ACC112 (cell line): Measurements from ENCODE around the gene GASK1A.
A peak's percentile ranks its signal among the peaks of the same experiment; 100 is the strongest.

Experiments used
- H2AFZ ChIP-seq: fragments of 200-600 bp; sonication (generic); one replicate; pipeline ENCODE4 v1.6.0; 2017; ENCODE audit warnings: antibody characterized with exemption, low read length; ENCODE audit not compliant: unreplicated experiment
- H3K27ac ChIP-seq: fragments of 200-600 bp; sonication (generic); 2 replicates; pipeline ENCODE4 v1.5.1; 2014; ENCODE audit warnings: low read depth, mild to moderate bottlenecking, antibody characterized with exemption, low read length, moderate library complexity
- H3K27me3 ChIP-seq: fragments of 200-600 bp; sonication (generic); 2 replicates; pipeline ENCODE4 v1.6.1; 2014; ENCODE audit warnings: mild to moderate bottlenecking, antibody characterized with exemption, low read length, moderate library complexity, mixed read lengths; ENCODE audit not compliant: insufficient read depth
- H3K36me3 ChIP-seq: fragments of 200-600 bp; sonication (generic); 2 replicates; pipeline ENCODE4 v1.6.1; 2016; ENCODE audit warnings: mild to moderate bottlenecking, antibody characterized with exemption, low read length, moderate library complexity, mixed read lengths; ENCODE audit not compliant: insufficient read depth
- H3K4me1 ChIP-seq: fragments of 200-600 bp; sonication (generic); one replicate; pipeline ENCODE4 v1.6.1; 2016; ENCODE audit warnings: low read length, mixed read lengths; ENCODE audit not compliant: insufficient read depth, unreplicated experiment, control insufficient read depth
- H3K4me3 ChIP-seq: fragments of 200-600 bp; sonication (generic); 2 replicates; pipeline ENCODE4 v1.5.1; 2014; ENCODE audit warnings: mild to moderate bottlenecking, low read depth, low read length
- H3K79me2 ChIP-seq: fragments of 200-600 bp; sonication (generic); one replicate; pipeline ENCODE4 v1.6.0; 2016; ENCODE audit warnings: low read length; ENCODE audit not compliant: control insufficient read depth, unreplicated experiment, insufficient read depth

The GASK1A gene

GRCh38 chr3:43097400-43098080, 118.4 kb downstream of the GASK1A start:
- Histone ChIP-seq H3K4me3 (no peak overlapping the region), H3K79me2 (no peaks in the 10 kb centered on the region), H3K27ac (no peak overlapping the region), H3K36me3 (no peaks in the 10 kb centered on the region), H3K4me1 (no peaks in the 10 kb centered on the region), H3K27me3 (no peaks in the 10 kb centered on the region), H2AFZ (no peak overlapping the region)

DNA sequence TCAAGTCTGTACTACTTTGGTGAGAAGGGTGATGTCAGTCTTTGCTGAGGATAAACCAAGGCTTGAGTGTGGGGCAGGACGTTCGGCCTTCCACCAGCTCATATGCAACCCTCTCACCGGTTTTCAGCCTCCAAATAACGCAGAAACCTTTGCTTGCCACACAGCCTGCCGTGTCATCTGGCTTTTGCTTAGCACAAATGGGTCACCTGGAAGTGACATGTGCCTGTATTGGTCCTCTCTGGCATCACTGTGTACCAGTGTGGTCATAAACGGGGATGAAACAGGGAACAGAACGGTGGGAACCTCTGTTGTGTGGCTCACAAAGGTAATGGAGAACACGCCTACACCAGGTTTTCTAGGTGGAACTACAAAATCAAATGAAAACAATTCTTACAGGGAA, 119.7 kb downstream of the GASK1A start:
- no peaks in the 10 kb centered on the region for H3K36me3 ChIP-seq
- H3K4me3 ChIP-seq = no peak overlapping the region
- H3K79me2 ChIP-seq = no peaks in the 10 kb centered on the region
- H3K27me3 ChIP-seq = no peaks in the 10 kb centered on the region
- no peaks in the 10 kb centered on the region for H3K4me1 ChIP-seq
- H2AFZ ChIP-seq = no peak overlapping the region
- no peak overlapping the region for H3K27ac ChIP-seq

- Histone ChIP-seq H3K4me1 (peaks cover 3% of the 10 kb centered on the region), H3K27ac (no peak overlapping the region), H3K4me3 (no peak overlapping the region), H3K36me3 (no peaks in the 10 kb centered on the region), H3K79me2 (peaks cover 5% of the 10 kb centered on the region), H3K27me3 (no peaks in the 10 kb centered on the region), H2AFZ (no peak overlapping the region)
These were observed 123.8 kb downstream of the GASK1A start for GRCh38 chr3:43102773-43103480.

GRCh38 chr3:43104039-43104438, 124.9 kb downstream of the GASK1A start:
- Histone ChIP-seq H3K79me2 (peaks cover 5% of the 10 kb centered on the region), H3K4me1 (peaks cover 3% of the 10 kb centered on the region), H3K27me3 (no peaks in the 10 kb centered on the region), H3K4me3 (no peak overlapping the region), H2AFZ (no peak overlapping the region), H3K27ac (no peak overlapping the region), H3K36me3 (no peaks in the 10 kb centered on the region)

GRCh38 chr3:43104660-43105595, 125.8 kb downstream of the GASK1A start:
- Histone ChIP-seq H3K79me2 (peaks cover 5% of the 10 kb centered on the region), H3K36me3 (no peaks in the 10 kb centered on the region), H3K27me3 (no peaks in the 10 kb centered on the region), H3K27ac (no peak overlapping the region), H3K4me1 (peaks cover 3% of the 10 kb centered on the region), H3K4me3 (peak overlapping the region; percentile 99), H2AFZ (peak overlapping the region; percentile 5)

GRCh38 chr3:43105596-43106292, 126.6 kb downstream of the GASK1A start, which contains the start of gene POMGNT2:
POMGNT2 (minus strand) TSS chr3:43106079; CDS start chr3:43081431, 24,648 bp downstream.
- peaks cover 5% of the 10 kb centered on the region for H3K79me2 ChIP-seq
- peak within 1 kb of the TSS; percentile 99 for H3K4me3 ChIP-seq
- no peaks in the 10 kb centered on the region for H3K36me3 ChIP-seq
- no peak within 1 kb of the TSS for H3K27ac ChIP-seq
- H3K4me1 ChIP-seq = peaks cover 3% of the 10 kb centered on the region
- no peaks in the 10 kb centered on the region for H3K27me3 ChIP-seq
- peak within 1 kb of the TSS; percentile 99 for H2AFZ ChIP-seq

DNA sequence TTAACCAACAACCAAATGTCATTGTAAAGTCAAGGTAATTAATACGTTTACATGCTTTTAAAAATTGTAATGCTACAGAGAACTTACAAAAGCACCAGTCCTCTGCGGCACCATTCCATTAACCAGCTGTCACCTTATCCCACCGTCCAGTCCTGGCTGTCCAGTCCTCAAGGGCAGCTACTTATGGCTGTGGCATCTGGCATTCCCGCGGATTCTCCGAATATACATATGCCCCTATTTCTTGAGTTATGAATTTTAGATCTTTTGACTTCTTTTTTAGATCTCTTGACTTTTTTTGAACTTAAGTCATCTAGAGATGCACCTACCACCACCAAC, 127.2 kb downstream of the GASK1A start:
- Histone ChIP-seq H3K27me3 (no peaks in the 10 kb centered on the region), H3K79me2 (peaks cover 5% of the 10 kb centered on the region), H3K4me1 (peaks cover 3% of the 10 kb centered on the region), H3K36me3 (no peaks in the 10 kb centered on the region), H3K27ac (no peak overlapping the region), H3K4me3 (peak overlapping the region; percentile 99), H2AFZ (peak overlapping the region; percentile 99)
